ENCODE results near the gene EWSR1.

Gene EWSR1

GRCh38 chr22:29266564-29267461 is 1.3 kb upstream of the EWSR1 start:
- TF ChIP-seq CTCF (IDR thresholded peaks at IDR 0.05; ENCODE audit: low read length, missing control alignments), result no peak
- H3K4me3 ChIP-seq (replicated peaks; ENCODE audit: low read depth, low read length), result peak overlapping the region; percentile 93
- peak; percentile 28 for DNase-seq (ENCODE audit: low read depth)

- TF ChIP-seq CTCF (IDR thresholded peaks at IDR 0.05; ENCODE audit: low read length, missing control alignments), result no peak
- H3K4me3 ChIP-seq (replicated peaks; ENCODE audit: low read depth, low read length), result peak overlapping the region; percentile 93
- DNase-seq (ENCODE audit: low read depth), result no peak
Observed at GRCh38 chr22:29267462-29267857, 608 bp upstream of the EWSR1 start.

- peak overlapping the region; percentile 93 for H3K4me3 ChIP-seq (replicated peaks; ENCODE audit: low read depth, low read length)
- no peak for TF ChIP-seq CTCF (IDR thresholded peaks at IDR 0.05; ENCODE audit: low read length, missing control alignments)
- peak; percentile 77 for DNase-seq (ENCODE audit: low read depth)
Observed at GRCh38 chr22:29268511-29269229, 602 bp downstream of the EWSR1 start.

- no peak for TF ChIP-seq CTCF (IDR thresholded peaks at IDR 0.05; ENCODE audit: low read length, missing control alignments)
- H3K4me3 ChIP-seq (replicated peaks; ENCODE audit: low read depth, low read length), result peak overlapping the region; percentile 93
- DNase-seq (ENCODE audit: low read depth), result no peak
Observed at GRCh38 chr22:29269230-29269604, 1.1 kb downstream of the EWSR1 start.

- TF ChIP-seq CTCF (IDR thresholded peaks at IDR 0.05; ENCODE audit: low read length, missing control alignments), result no peak
- H3K4me3 ChIP-seq (replicated peaks; ENCODE audit: low read depth, low read length), result peak overlapping the region; percentile 93
- no peak for DNase-seq (ENCODE audit: low read depth)
Observed at GRCh38 chr22:29269731-29270474, 1.8 kb downstream of the EWSR1 start.

GRCh38 chr22:29270475-29271271 is 2.6 kb downstream of the EWSR1 start:
- TF ChIP-seq CTCF (IDR thresholded peaks at IDR 0.05; ENCODE audit: low read length, missing control alignments), result no peak
- DNase-seq (ENCODE audit: low read depth), result peak; percentile 44
- peak overlapping the region; percentile 93 for H3K4me3 ChIP-seq (replicated peaks; ENCODE audit: low read depth, low read length)
